SH-SY5Y (cell line): ENCODE measurements around the gene CLEC3B.

Experiments used
- GATA2 ChIP-seq: IDR thresholded peaks from 2 replicates; pipeline ENCODE4 v1.6.1; 2011; ENCODE audit warnings: mild to moderate bottlenecking, low read depth, low read length
- GATA3 ChIP-seq: IDR thresholded peaks from 2 replicates; pipeline ENCODE4 v1.6.1; 2011; ENCODE audit warnings: low read depth, mild to moderate bottlenecking, low read length, moderate library complexity

- TF ChIP-seq GATA2 (no peak), GATA3 (no peak)
Observed at GRCh38 chr3:45027441-45027840, 1.3 kb downstream of the CLEC3B start.
